Measurements from ENCODE around the gene TMEM237.

Gene TMEM237

GRCh38 chr2:201642086-201642578 lies 1.2 kb downstream of the TMEM237 start:
- DNase-seq: peak in 1 of 2 experiments; percentile 61

- no peak for DNase-seq
These were observed 4.1 kb downstream of the TMEM237 start for GRCh38 chr2:201639205-201639604.

- DNase-seq: no peak
These were observed 5.0 kb downstream of the TMEM237 start for GRCh38 chr2:201638326-201638725.

- DNase-seq: no peak
These were observed 9.5 kb downstream of the TMEM237 start for GRCh38 chr2:201633661-201634249.

GRCh38 chr2:201631041-201631440 lies 12.3 kb downstream of the TMEM237 start:
- DNase-seq: no peak

- no peak for DNase-seq
These were observed 12.7 kb downstream of the TMEM237 start for GRCh38 chr2:201630577-201630976.

GRCh38 chr2:201628545-201628944 lies 14.8 kb downstream of the TMEM237 start:
- no peak for DNase-seq

GRCh38 chr2:201622306-201622970 lies 20.9 kb downstream of the TMEM237 start:
- DNase-seq: no peak

GRCh38 chr2:201621293-201621999 lies 21.9 kb downstream of the TMEM237 start:
- no peak for DNase-seq

- no peak for DNase-seq
These were observed 24.3 kb downstream of the TMEM237 start for GRCh38 chr2:201618744-201619662.

- no peak for DNase-seq
These were observed 35.3 kb downstream of the TMEM237 start for GRCh38 chr2:201608021-201608420.

GRCh38 chr2:201607568-201607967 lies 35.7 kb downstream of the TMEM237 start:
- DNase-seq: no peak

GRCh38 chr2:201600906-201601305 lies 42.4 kb downstream of the TMEM237 start:
- no peak for DNase-seq

- DNase-seq: no peak
These were observed 45.9 kb downstream of the TMEM237 start for GRCh38 chr2:201597397-201597796.

GRCh38 chr2:201580486-201580885 lies 62.8 kb downstream of the TMEM237 start:
- DNase-seq: peak; percentile 45 to 60

GRCh38 chr2:201579536-201579935 lies 63.8 kb downstream of the TMEM237 start:
- no peak for DNase-seq

- peak in 1 of 2 experiments; percentile 2 for DNase-seq
These were observed 67.3 kb downstream of the TMEM237 start for GRCh38 chr2:201575971-201576370.

- DNase-seq: peak; percentile 60 to 76
These were observed 68.5 kb downstream of the TMEM237 start for GRCh38 chr2:201574766-201575165.

- peak in 1 of 2 experiments; percentile 17 for DNase-seq
These were observed 70.3 kb downstream of the TMEM237 start for GRCh38 chr2:201572846-201573508.

Measured in AML-193 (cell line).